Stimulated activated CD8-positive, alpha-beta memory T cell treated with anti-CD3 and anti-CD28 coated beads, Interleukin-4, amount 100 ng/mL, for 1 hour (primary cell): ENCODE measurements around the gene STAM2.
"Not testable (repeated sequence)": the region's sequence is repeated elsewhere in the genome, so short reads cannot be mapped to it uniquely, and the experiment has no call there.

Source experiments
- DNase-seq, 2 donors: peaks; one replicate each; pipeline ENCODE4 v3.0.0-alpha.2; 2020; ENCODE audit warnings: low read depth in 2 of 2, low spot score in 1 of 2

The STAM2 gene

DNA sequence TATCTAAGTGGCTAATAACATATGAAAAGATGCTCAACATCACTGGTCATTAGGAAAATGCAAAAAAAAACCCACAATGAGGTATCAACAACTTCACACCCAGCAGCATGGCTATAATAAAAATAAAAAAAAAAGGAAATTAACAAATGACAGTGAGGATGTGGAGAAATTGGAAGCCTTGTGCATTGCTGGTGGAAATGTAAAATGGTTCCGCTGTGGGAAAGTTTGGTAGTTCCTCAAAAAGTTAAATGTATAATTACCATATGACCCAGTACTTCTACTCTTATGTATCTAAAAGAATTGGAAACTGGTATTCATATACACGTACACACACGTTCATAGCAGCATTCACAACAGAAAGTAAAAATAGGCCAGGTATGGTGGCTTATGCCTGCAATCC lies 61.2 kb downstream of the STAM2 start:
- DNase-seq = no peak

DNA sequence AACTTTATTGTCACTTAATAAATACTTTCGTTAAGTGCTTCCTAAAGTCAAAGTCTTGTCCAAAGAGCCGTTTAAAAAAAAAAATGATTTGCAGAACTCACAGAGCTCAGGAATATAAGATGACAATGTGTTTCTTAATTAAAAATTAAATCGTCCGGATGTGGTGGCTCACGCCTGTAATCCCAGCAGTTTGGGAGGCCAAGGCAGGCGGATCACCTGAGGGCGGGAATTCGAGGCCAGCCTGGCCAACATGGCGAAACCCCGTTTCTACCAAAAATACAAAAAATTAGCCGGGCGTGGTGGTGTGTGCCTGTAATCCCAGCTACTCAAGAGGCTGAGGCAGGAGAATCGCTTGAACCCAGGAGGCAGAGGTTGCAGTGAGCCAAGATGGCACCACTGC lies 68.4 kb downstream of the STAM2 start:
- not testable (repeated sequence) for DNase-seq

DNA sequence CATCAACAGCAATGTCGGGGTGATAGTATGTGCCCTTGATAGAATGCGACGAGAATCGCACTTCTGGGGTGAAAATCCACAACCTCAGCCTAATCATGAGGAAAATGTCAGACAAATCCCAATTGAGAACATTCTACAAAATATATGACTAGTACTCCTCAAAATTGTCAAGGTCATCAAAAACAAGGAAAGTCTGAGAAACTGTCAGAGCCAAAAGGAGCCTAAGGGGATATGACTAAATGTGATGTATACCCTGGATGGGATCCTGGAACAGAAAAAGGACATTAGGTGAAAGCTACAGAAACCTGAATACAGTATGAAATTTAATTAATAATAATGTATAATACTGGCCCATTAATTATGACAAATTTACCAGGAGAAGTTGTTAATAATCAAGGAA lies 69.1 kb downstream of the STAM2 start:
- DNase-seq = no peak

DNA sequence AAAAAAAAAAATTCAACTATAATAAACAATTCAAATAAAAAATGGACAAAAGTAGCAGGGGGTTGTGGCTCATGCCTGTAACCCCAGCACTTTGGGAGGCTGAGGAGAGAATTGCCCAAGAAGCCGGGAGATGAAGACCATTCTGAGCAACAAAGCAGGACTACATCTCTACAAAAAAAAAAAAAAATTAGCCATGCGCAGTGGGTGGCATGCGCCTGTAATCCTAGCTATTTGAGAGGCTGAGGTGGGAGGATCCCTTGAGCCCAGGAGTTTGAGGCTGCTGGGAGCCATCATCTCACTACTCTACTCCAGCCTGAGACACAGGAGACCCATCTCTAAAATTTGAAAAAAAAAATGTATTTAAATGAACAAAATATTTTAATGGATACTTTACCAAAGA lies 72.3 kb downstream of the STAM2 start:
- no peak for DNase-seq

DNA sequence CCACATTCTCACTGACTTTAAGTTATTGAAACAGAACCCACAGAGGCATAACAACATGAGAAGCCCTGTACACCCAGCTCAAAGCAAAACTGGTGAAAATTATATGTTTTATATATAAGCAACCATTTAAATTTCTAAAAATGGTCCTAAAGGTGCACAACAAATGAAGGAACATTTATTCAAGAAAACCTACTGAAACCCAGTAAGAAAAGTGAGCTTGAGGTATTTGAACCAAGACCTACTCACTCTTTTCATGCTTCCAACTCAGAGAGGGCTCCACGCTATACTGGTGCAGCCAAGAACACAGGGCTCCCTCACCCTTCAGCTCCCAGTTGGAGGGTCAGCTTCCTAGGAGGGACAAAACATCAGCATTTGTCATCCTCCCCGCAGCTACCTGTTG lies 74.6 kb downstream of the STAM2 start:
- DNase-seq = no peak

DNA sequence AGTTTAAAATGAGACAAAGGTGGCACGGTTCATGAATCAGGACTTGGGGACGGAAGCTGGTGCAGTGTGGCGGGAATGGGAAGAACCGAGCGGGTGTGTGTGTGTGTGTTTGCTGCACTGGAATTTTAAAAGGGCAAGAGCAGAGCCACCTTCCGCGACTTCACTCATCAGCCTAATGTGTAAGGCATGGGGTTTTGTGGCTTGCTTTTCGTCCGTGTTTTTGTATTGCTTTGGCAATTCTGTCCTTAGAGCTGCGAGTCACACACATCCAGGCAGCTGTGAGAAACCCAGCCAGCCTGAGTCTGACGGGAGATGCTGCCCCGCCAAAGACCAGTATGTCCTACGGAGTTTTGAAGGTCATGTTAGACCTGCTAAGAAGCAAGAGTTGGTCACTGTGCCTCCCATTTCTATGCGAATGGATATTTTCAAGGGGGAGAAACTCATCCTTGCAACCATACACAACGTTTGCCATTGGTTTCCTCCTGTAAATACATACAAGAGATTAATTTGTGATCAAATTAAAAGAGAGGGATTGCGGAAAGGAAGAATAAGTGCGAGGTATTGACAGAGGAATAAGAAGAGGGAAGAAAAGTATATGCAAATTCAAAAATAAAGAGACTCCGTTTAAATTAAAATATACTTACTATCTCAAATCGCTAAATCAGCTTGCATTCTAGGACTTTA lies 76.1 kb downstream of the STAM2 start:
- DNase-seq = no peak

DNA sequence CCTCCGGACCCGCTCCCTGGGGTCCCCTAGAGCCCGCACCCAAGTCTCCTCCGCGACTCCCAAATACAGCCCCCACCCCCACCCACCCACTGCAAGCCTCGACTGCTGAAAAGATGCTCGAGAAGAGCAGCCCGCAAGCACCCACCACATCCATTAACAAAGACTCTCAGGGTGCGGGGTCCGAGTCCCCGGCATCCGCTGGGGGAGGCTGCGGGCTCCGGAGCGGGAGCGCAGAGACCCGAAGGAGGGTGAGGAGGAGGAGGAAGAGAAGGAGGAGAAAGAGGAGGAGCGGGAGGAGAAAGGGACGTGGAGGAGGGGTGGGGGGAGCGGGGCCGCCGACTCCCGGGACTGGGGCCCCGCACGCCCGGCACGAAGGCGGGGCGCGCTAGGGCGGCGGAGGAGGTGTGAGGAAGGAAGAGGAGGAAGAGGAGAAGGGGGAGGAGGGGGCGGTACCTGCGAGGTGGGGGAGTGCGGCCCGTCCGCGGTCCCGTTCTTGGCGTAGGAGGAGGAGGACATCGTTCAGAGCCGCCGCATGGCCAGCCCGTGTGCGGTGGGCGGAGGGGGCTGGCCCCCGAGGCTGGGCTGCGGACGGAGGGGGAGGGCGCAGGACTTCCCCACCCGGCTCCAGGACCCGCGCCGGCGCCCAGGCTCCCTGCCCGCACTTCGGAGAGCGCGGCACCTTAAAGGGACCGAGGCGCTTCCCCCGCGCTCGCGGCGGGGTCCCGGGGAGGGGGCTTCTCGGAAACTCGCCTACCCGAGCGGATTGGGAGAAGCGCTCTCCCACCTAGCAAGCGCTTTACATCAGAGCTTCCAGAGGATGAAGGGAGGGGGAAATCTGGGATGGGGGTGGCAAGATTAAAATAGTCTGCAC lies 76.8 kb downstream of the STAM2 start, which contains the start of gene CACNB4:
Gene CACNB4 (minus strand): TSS at position 549 of the 871 bp plus-strand sequence.
- no peak for DNase-seq

DNA sequence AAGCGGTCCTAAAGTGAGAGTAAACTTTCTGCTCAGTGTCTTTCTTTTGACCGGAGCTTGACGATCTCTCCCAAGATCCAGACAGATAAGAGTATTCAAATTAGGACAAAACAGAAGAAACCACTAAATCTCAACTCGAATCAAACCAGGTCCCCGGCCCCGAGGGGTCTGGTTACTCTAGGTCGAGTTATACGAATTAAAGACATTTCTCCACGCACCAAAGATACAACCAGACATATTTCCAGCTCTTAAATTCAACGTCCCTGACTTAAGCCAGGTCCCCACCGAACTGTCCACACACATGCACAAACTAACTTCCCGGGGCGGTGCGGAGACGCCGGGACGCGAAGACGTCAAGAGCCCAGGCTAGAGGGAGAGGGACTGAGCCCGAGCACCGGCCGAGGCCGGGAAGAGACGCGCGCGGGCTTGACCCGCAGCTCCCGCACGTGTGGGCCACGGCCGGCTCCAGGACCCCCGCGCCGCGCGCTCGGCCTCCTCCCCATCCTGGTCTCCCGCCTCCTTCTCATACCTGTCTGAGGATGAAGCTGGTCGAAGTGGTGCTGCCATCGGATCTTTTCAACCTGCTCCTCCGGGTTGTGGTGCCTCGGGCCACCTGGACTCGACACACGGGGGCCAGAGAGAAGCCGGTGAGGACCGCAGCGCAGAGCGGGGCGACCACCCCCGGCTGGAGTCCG lies 77.6 kb downstream of the STAM2 start:
- DNase-seq = no peak

DNA sequence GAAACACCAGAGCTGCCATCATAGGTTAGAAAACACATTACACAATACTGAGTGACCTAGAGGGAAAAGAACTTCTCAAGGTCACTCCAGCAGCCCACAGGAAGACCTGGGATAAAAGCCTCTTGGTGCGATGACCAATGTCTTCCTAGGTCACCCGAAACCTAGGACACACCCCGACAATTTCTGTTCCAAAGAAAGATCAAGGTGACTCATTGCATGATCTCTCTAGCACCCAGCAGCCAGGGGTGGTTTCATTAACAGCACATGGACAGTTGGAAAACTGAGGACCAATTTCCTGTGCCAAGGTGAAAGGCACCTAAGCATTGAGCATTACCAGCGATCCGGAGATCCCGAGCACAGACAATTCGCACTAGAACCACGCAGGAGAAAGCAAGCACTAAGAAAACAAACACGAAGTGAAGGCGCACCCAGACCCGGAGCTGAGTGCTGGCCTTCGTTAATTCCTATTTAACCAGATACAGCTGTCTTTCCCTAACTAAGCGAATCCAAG lies 78.2 kb downstream of the STAM2 start:
- no peak for DNase-seq

DNA sequence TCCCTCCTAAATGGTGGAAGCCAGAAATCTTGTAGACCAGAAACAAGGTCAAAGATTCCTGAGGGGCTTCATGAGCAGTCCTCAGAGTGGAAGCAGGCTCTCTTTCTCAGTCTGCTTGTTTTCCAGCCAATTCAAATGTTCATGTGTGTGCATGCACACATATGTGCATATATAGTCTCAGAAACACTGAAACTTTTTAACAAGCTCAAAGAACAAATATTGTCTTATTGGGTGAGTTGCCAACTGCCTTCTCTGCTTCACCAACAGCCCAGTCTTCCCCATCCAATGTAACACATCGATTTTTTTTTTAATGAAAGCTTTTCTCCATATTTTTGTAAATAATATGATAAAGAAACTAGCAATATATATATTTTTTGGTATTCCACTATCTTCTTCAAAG lies 80.4 kb downstream of the STAM2 start:
- DNase-seq = no peak

DNA sequence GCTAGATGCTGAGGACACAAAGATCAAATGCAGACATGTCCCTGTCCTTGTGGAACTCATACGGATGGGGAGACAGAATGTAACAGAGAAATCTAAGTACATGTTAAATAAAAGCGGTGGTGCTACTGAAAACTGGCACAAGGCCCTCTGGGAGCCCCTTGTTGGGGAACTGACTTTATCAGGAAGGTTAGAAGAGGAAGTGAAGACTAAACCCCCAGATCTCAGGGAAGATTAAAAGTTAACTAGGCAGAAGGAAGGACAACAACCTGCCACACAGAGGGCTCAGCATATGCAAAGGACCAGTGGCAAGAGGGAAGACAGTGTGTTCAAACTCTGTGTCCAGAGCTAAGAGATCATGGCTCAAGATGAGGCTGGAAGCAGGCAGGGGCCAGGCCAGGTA lies 81.5 kb downstream of the STAM2 start:
- DNase-seq = no peak

DNA sequence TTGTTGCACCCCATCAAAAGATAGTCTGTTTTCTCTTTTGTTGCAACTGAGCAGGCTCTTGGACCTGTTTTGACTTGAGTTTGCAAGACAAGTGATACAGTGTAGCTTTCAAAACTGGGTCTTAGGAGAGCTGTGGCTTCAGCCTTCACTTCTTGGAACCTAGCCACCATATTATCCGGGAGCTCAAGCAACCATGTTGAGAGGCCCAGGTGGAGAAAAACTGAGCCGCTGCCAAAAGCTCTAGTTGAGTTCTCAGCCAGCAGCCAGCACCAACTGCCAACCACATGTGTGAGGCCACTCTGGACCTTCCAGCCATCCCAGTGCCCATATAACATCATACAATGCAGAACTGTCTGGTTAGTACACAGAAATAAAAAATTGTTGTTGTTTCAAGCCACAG lies 82.1 kb downstream of the STAM2 start:
- no peak for DNase-seq

DNA sequence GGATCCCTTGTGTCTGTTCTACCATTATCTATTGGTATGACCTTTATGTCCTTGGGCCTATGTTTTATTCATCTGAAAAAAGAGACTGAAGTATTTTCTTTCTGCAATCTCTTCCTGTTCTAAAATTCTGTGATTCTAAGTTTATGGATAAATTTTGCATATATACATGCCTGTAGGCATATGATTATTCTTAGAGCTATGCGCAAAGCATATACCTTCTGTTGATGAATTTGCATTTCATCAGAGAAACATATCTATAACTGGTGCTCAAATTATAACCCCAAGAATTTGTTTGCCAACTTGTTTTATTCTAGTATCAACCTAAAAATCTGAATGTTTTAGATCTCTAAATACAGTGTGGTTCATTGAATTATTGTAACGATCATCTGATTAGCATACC lies 83.5 kb downstream of the STAM2 start:
- no peak for DNase-seq

DNA sequence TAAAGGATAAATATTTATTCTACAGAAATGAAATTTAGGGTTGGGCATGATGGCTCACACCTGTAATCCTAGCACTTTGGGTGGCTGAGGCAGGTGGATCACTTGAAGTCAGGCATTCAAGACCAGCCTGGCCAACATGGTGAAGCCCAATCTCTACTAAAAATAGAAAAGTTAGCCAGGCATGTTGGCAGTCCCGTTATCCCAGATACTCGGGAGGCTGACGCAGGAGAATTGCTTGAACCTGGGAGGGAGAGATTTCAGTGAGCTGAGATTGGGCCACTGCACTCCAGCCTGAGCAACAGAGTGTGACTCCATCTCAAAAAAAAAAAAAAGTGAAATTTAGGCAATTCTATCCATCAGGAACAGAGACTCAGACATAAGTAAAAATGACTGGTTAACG lies 84.8 kb downstream of the STAM2 start:
- not testable (repeated sequence) for DNase-seq

DNA sequence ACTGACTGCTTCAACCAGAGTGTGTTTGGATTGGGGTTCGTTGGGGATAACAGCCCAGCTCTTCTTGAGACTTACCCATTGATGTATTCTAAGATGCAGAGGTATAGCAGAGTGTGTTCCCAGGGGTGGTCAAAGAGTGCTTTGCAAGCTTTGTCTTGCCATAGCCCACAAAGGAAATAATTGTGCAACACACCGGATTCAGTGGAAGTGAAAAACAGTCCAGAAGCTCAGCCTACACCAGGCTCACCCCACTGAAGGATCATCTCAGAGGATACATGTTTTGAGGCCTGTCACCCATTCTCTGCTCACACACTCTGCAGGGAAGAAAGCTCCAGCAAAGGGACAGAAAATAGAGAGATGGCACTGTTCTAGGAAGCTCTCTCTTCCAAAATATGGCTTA lies 86.3 kb downstream of the STAM2 start:
- no peak for DNase-seq

DNA sequence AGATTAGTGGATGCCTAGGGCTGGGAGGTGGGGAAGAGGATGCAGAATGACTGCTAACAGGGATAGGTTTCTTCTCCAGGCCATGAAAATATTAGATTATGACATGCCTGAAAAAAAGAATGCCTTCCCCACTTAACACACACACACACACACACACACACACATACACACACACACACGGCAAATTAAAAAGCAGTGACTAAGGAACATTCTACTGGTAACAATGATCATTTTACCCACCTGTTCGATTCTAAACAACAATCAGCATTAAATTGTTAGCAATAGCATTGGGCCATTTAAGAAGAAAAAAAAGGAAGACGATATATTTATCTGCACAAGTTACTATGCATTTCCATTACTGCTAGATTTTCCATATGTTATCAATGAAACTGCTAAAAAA lies 87.6 kb downstream of the STAM2 start:
- no peak for DNase-seq

DNA sequence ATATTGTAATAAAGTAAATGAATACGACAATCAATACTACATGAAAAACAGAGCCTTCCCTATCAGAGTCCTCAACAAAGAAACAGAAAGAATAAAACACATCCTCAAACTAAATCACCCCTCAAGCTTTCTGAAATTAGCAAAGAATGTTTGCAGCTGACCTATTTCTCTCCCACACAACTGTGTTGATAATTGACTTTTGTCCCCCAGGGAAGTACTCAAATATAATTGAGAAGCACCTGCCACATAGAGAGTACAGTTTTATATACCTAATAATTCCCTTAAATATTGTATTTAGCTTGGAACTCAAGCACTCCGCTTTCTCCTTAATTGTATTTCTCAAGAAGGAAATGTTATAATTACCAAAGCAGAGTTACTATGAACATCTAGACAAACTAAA lies 89.3 kb downstream of the STAM2 start:
- no peak for DNase-seq

DNA sequence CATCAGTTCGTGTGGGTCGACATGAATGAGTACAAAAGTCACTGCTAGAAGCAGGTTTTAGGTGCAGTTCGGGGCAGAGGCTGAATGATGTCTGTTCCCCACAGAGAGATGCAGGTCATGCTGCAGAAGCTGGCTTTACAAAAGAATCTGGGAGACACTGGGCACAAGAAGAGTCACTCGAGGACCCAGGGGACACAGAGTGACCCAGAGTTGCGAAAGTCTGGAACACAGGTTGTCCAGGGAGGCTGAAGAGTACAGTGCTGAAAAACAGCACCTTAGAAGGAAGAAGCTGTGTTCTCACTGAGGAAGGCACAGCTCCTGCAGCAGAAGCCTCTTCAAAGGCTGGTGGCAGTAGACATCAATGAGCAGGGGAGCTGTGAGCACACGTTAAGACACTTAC lies 91.5 kb downstream of the STAM2 start:
- no peak for DNase-seq

DNA sequence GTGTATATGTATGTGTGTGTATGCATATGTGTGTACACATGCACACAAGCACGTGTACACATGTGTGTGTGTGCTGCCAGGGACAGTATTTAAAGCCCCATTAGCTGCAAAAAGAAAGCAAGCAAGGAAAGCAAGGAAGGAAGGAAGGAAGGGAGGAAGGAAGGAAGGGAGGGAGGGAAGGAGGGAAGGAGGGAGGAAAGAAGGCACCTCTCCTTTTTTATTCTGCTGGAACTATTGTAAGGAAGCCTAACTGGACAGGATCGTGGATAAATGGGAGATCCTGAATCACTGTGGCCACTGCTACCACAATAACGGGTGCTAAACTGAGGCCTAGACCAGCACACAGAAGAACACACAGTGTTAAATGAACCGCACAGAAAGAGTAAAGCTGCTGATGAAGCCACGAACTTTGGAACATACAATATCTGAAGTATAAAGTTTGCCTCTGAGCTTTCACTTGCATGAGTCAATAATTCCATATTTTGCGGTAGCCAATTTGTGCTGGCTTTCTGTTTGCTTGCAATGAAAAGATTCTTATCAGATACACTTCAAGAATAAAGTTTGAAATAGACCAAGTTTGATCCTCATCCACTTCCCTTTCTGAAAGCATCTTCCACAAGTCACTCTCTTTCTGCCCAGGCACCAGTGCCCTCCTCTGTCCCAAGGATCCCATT lies 92.2 kb downstream of the STAM2 start:
- DNase-seq = no peak

DNA sequence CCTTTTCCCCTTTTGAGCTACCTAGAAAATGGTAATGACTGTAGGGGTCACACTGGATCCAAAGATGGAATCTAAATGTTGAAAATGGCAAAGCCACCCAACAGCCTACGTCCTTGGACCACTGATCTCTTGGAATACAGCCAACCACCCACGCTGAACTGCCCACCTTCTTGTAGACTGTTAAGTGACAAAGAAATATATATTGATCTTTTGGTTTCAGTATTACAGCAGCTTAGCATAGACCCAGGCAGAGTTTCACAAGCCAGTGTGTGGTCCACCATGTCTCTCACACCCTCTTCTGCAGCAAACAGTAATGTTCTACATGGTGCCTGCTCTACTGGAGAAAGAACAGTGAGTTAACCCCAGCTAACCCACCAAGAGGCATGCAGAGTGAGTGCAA lies 96.9 kb downstream of the STAM2 start:
- no peak for DNase-seq

DNA sequence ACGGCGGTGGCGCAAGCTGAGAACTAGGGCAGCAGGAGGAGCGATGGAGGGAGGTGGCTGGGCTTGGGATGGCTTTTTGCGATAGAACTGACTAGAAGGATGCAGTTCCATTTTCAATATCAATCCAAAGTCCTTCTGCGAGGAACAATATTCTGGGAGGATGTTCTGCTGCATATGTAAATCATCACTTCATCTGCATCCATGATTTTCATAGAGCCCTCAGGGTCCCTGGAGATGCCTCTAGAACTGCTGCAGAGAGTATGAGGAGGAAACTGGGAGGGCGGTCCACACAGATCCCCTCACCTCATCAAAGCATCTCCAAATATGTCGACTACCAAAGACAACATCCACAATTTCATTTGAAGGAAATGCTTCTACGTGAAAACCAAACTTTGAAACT lies 97.5 kb downstream of the STAM2 start:
- no peak for DNase-seq
